Measurements from ENCODE around the gene DYTN.
A peak's percentile ranks its signal among the peaks of the same experiment; 100 is the strongest.
"Not testable (repeated sequence)": the region's sequence is repeated elsewhere in the genome, so short reads cannot be mapped to it uniquely, and the experiment has no call there.

Gene DYTN

GRCh38 chr2:206718296-206718695 lies at the start of gene DYTN:
DYTN (minus strand) TSS chr2:206718396; CDS start chr2:206718279, 117 bp downstream.
- DNase-seq = no peak

- no peak for DNase-seq
Measured at GRCh38 chr2:206766057-206766930, 48.1 kb upstream of the DYTN start.

GRCh38 chr2:206765242-206766056 lies 47.3 kb upstream of the DYTN start, which contains the start of the genes FASTKD2 and MDH1B:
FASTKD2 (plus strand) TSS chr2:206765606; CDS start chr2:206766694, 1,088 bp downstream.
MDH1B (minus strand) TSS chr2:206765328; CDS start chr2:206765271, 57 bp downstream.
- DNase-seq = peak; percentile 91

- no peak for DNase-seq
Measured at GRCh38 chr2:206764673-206765241, 46.6 kb upstream of the DYTN start.

GRCh38 chr2:206756816-206757215 lies 38.6 kb upstream of the DYTN start:
- no peak for DNase-seq

- no peak for DNase-seq
Measured at GRCh38 chr2:206740800-206741199, 22.6 kb upstream of the DYTN start.

GRCh38 chr2:206739271-206739670 lies 21.1 kb upstream of the DYTN start:
- no peak for DNase-seq

- DNase-seq = peak; percentile 17
Measured at GRCh38 chr2:206736935-206737334, 18.7 kb upstream of the DYTN start.

- DNase-seq = no peak
Measured at GRCh38 chr2:206733341-206733740, 15.1 kb upstream of the DYTN start.

- peak; percentile 19 for DNase-seq
Measured at GRCh38 chr2:206728277-206729199, 10.3 kb upstream of the DYTN start.

- DNase-seq = no peak
Measured at GRCh38 chr2:206727287-206727686, 9.1 kb upstream of the DYTN start.

GRCh38 chr2:206723288-206723687 lies 5.1 kb upstream of the DYTN start:
- no peak for DNase-seq

GRCh38 chr2:206721256-206721920 lies 3.2 kb upstream of the DYTN start:
- DNase-seq = no peak

- DNase-seq = no peak
Measured at GRCh38 chr2:206716623-206717022, 1.6 kb downstream of the DYTN start.

GRCh38 chr2:206715183-206715582 lies 3.0 kb downstream of the DYTN start:
- DNase-seq = not testable (repeated sequence)

GRCh38 chr2:206713746-206714145 lies 4.5 kb downstream of the DYTN start:
- no peak for DNase-seq

- DNase-seq = no peak
Measured at GRCh38 chr2:206708286-206708685, 9.9 kb downstream of the DYTN start.

GRCh38 chr2:206707164-206707701 lies 11.0 kb downstream of the DYTN start:
- no peak for DNase-seq

GRCh38 chr2:206701952-206702605 lies 16.1 kb downstream of the DYTN start:
- no peak for DNase-seq

GRCh38 chr2:206700156-206700555 lies 18.0 kb downstream of the DYTN start:
- DNase-seq = peak; percentile 11

- no peak for DNase-seq
Measured at GRCh38 chr2:206698811-206699210, 19.4 kb downstream of the DYTN start.

All from activated CD4-positive, alpha-beta T cell treated with anti-CD3 and anti-CD28 coated beads for 48 hours (primary cell).